HG02938 (cell line): ENCODE data around the gene TMEM150B.

Experiments
- ATAC-seq: cut with Tn5 transposase; IDR thresholded peaks from one replicate; pipeline ENCODE4 v1.9.1; 2021; ENCODE audit warnings: mild to moderate bottlenecking, moderate library complexity; ENCODE audit not compliant: unreplicated experiment

Gene TMEM150B, protein sequence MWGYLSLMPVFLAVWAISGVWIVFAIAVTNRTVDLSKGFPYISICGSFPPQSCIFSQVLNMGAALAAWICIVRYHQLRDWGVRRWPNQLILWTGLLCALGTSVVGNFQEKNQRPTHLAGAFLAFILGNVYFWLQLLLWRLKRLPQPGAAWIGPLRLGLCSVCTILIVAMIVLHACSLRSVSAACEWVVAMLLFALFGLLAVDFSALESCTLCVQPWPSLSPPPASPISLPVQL

DNA sequence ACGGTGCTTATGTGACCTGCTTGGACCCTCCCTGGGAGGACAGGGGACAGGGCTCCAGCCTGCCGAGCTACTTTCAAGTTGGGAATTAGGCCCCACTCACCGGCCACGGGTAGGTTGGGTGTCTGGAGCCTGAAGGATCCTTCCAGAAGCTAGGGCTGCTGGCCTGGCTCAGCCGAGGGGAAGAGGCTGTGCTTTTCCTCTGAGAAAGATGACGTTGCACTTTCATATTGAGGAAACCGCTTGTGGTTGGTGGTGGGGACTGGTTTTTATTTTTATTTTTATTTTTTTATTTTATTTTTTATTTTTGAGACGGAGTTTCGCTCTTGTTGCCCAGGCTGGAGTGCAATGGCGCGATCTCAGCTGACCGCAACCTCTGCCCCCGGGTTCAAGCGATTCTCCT is at the start of gene TMEM150B:
TMEM150B (minus strand) TSS at position 170 of the 400 bp plus-strand sequence. CDS start 4,305 bp downstream, outside the sequence.
- ATAC-seq, result no peak

DNA sequence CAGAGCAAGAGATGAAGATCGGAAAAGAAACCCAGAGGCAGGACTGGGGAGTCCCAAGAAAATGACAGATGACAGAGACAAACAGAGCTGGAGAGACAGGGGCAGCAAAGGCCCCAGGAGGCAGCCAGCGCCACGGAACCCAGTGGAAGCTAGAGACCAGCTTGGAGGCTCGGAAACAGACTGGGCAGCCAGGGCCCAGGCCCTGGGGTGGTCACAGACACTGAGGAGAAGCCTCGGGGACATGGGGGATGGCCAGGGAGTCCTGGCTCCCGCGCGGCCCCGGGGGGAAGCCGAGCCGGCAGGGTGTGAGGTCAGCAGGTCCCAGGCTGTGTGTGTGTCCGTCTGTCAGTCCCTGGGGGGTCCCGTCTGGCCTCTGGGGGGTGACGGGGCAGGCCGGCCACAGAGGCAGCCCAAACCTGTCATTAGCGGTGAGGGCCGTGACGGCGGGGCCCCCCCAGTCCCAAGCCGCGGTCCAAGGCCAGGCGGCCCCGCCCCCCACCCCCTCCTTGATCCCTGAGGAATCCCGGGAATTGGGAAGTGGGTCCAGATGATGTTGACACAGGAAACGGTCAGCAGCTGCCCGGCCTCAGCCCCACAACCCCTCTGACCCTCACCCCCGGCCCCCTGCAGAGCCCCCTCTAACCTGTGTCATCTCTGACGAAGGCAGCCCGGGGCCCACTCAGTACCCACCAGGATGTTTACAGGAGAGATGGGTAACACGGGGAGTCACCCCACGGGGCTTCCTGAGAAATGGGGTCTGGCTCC is 49.0 kb upstream of the TMEM150B start:
- no peak for ATAC-seq

DNA sequence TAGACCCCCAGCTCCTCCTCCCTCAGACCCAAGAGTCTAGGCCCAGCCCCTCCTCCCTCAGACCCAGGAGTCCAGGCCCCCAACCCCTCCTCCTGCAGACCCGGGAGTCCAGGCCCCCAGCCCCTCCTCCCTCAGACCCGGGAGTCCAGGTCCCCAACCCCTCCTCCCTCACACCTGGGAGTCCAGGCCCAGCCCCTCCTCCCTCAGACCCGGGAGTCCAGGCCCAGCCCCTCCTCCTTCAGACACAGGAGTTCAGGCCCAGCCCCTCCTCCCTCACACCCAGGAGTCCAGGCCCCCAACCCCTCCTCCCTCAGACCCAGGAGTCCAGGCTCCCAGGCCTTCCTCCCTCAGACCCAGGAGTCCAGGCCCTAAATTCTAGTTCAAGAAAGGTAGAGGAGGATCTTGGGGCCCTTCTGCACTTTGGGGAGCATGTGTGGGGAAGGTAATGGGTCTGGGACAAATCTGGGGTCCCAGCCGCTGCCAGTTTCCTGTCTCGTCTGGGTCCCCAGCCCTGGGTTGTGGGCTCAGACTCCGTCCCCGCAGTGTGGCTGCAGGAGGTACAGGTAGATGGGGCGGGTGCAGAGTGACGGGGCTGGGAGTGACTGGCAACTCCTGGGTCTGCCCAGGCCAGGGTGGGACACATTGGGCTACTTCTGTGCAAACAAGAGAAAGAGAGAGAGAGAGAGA is 48.3 kb upstream of the TMEM150B start:
- no peak for ATAC-seq

DNA sequence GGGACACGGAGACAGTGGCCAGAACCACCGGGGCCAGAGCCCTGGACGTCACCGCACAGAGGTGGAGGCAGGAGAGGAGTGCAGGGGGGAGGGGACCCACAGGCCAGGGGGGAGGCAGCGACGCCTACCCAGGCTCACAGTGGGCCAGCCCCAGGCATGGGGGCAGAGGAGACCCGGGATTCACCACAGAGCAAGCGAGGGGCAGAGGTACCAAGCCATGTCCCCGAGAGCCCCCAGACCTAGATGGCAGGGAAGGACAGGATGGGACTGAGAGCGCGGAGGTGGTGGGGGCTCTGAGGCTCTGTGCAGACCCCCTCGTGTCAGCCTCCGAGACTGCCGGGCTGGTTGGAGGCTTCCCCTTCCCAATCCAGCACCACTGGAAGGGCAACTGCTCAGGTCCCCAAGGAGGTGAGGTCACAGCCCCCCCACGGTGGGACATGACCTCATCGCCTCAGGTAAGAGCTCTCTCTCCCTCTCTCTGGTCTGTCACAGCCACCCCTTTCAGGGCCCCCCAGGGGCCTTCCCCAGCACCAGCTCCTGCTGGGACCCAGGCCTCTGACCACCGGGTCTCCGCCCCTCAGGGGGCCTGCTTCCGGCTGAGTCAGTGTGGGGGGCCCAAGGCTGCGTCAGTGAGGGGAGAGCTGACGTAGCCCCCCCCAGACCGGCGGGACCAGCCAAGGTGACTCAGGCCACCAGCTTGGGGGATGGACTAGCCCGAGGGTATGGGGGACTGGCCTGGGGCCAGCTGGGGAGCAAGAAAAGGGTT is 47.4 kb upstream of the TMEM150B start:
- no peak for ATAC-seq

DNA sequence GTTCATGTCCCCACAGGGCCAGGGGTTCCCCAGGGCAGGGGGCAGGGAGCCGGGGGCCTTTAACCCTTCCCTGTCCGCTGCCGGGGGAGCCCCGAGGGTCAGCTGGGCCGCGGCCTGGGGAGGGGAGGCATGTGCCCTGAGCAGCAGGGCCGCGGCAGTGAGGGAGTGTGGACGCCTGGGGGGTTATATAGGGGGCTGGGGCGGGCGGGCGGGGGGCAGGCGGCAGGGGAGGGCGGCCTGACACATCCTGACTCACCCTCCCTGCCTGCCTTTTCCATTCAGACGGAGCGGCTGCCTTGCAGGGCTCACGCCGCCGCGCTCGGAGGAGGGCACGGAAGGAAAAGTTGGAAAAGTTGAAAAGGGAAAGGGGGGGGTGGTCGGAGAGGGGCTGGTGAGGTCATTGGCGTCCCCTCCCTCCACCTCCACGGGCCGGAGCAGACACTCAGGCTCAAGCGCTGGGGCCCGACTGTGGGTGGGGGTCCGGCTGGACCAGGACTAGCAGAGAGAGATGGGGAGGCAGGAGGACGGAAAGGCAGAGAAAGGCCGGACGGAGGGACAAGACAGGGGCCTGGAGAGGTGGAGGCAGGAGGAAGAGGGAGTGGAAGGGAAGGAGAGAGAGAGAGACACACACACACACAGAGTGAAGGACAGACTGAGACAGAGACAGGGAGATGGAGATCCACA is 45.3 kb upstream of the TMEM150B start, which contains the start of gene IL11:
IL11 (minus strand) TSS at position 159 of the 684 bp plus-strand sequence; CDS start at position 6, 153 bp downstream.
- no peak for ATAC-seq

DNA sequence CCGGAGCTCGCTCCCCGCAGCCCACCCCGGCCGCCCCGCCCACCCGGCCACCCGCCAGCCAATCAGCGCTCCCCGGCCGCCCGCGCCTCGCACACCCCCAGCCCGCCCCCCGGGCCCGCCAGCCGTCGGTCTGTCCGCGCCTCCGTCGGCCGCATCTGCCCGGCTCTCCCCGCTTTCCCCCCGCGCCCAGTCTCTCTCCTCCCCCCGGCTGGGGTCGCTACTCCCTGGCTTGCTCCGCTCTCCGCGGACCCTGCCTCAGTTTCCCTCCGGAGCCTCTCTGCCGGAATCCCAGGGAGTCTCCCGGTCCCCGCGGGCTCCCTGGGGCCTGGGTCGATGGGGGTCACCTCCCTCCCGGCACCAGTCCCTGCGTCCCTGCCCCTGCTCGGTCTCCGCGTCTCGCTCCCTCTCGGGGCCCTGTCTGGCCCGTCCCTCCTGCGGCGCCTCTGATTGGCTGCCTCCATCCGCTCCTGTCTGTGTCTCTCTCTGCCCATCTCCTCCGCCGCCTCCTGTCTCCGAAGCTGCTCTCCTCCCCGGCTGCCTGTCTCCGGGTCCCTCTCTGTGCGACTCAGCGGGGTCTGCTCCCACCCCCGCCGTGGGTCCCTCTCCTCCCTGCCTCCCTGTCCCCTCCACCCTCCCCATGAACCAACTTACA is 44.6 kb upstream of the TMEM150B start:
- ATAC-seq, result no peak

DNA sequence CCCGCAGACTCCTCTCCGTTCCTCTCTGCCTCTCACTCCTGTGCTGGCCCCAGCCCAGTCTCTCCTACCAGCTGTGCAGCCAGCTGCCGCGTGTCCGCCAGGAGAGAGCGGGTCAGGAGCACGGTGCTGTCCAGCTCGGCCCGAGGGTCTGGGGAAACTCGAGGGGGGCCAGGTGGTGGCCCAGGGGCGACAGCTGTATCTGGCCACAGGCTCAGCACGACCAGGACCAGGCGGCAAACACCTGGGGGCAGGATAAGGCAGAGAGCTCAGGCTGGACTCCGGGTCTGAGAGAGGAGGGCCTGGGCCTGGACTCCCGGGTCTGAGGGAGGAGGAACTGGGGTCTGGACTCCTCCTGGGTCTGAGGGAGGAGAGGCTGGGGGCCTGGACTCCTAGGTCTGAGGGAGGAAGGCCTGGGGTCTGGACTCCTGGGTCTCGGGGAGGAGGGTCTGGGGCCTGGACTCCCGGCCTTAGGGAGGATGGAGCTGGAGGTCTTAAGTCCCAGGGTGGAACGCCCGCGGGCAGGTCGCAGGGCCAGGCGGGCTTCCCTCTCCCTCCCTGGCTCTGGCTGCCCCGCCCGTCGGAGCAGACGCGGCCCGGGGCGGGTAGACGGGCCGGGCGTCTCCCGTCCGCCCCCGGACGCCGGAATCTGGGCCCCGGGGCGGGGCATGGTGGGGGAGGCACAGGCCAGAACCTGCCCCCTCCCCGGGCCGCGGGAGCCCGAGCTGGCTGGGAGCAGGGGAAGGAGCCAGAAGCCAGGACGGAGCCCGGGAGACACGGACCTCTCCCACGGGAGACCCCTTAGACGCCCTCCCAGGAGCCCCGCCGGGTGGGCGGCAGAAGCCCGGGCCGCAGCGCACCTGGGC is 43.8 kb upstream of the TMEM150B start:
- no peak for ATAC-seq

DNA sequence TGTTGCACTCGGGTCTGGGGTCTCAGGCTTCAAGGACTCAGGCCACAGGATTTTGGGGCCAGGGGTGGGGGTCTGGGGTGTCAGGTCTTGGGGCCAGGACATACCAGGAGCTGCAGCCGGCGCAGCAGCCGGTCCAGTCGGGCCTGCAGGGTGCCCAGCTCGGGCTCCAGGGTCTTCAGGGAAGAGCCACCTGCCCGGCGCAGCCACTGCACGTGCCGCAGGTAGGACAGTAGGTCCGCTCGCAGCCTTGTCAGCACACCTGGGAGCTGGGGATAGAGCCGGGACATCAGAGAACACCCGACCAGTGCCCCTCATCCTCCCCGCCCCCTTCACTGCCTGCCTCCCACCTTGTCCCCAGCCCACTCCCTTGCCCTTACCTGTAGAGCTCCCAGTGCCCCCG is 43.0 kb upstream of the TMEM150B start:
- no peak for ATAC-seq

DNA sequence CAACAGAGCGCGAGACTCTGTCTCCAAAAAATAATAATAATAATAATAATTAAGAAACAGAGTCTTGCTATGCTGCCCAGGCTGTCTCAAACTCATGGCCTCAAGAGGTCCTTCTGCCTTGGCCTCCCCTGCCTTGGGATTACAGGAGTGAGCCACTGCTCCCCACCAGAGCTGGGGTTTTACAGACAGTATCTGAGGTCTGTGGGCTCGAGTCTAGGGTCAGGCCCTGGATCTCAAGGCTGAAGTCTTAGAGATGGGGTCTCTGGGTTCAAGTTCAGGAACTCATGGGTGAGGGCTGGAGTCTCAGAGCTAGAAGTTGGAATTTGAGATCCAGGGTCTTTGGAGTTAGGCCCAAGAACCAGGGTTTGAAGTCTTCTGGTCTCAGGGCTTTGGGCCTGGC is 41.6 kb upstream of the TMEM150B start:
- ATAC-seq, result no peak

DNA sequence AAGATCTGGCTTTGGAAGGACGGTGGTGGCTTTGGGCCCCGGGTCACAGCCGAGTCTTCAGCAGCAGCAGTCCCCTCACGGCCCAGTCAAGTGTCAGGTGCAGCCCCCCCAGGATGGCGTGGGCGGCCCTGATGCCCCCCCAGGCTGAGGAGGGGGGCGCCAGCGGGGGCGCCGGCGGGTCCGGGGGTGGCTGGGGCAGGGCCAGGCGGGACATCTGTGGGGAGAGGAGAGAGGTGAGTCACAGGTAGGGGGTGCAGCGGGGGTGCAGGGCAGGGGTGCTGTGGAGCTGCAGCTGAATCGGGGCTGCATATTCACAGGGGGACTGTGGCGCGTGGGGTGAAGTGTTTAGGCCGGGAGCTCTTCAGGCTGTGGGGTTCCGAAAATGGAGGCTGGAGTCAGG is 40.8 kb upstream of the TMEM150B start:
- ATAC-seq, result no peak

DNA sequence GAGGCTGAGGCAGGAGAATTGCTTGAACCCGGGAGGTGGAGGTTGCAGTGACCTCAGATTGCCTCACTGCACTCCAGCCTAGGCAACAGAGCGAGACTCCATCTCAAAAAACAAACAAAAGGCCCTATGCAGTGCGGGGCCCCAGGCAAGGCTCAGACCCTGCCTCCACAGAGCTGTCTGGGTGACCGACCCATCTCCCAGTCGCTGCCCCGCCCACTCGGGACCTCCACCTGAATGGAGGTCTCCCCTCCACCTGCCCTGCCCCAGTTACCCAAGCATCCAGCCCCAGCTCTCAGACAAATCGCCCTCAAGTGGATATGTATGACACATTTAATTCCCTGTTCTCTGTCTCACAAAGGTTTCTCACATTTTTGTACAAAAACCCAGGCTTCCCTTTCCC is 40.1 kb upstream of the TMEM150B start:
- no peak for ATAC-seq

DNA sequence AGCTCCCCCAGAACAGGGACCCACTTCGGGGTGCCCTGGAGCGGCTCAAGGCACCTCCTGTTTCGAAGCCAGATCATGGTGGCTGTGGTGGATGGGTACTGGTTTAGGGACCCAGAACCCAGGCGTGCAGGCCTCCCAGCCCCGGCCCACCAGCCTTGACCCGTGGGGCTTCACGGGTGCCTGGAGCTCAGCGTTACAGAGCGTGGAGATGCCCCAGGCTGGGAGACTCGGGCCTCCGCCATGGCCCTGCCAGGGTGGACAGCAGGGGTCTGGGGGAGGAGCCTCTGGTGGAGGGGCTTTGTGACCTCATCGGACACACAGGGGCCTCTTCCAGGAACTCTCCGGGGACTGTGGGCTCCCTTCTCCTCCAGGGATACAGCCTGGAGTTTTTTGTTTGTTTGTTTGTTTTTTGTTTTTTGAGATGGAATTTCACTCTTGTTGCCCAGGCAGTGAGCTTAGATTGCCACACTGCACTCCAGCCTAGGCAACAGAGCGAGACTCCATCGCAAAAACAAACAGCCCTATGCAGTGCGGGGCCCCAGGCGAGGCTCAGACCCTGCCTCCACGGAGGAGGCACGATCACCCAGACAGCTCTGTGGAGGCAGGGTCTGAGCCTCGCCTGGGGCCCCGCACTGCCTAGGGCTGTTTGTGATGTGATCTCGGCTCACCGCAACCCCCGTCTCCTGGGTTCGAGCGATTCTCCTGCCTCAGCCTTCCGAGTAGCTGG is 38.0 kb upstream of the TMEM150B start, which contains the start of gene GARIN5B:
GARIN5B (minus strand) TSS at position 271 of the 727 bp plus-strand sequence; CDS start at position 77, 194 bp downstream.
- ATAC-seq, result no peak

DNA sequence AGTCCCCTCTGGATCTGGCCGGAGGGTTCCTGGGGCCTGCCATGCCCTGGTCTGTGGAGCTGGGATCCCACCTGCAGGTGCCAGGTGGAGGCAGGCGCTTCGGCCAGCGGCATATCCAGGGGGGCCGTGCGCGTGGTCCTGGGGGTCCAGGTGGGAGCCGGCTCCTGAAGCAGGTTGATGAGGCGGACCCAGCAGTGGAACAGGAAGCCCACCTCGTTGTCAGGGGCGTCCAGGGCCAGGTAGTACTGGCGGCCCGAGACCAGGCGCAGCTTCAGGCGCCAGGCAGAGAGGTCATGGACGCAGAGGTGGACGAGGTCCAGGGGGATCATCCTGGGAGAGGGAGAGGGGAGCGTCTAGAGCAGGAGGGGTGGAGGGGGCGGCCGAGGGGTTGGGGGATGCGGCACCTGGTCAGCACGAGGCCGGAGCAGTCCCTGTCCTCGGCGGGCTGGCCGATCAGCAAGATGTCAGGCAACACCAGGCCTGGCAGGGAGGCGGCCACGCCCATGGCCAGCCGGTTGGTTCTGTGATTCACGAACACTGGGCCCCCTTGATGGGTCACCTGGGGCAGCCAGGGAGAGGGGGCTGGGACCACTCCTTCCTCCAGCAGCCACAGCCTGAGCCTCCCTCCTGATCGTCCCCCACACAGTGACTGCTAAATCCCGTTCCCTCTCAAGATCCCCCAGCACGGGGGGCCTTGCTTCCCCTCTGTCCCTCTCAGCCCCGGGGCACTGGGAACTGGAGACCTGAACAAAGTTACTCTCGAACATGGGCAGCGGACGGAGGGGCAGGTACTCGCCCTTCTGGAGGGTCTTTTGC is 37.2 kb upstream of the TMEM150B start:
- ATAC-seq, result no peak

DNA sequence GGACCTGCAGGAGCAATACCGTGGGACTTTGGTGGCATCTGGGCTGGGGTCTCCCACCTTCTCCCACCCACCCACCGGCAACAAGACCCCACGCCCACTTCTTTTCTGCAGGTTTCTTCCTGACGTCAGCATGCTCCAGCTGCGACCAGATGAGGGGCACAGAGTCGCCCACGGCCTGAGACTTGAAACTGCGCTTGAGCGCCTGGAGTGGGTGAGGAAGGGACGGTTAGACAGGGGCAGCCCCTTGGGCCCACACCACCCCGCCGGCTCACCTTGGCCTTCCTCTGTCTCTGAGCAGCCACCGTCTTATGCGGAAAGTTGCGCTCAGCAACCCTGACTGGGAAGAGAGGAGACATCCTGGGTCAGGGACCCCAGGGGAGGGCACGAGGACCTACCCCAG is 35.8 kb upstream of the TMEM150B start:
- ATAC-seq, result no peak

DNA sequence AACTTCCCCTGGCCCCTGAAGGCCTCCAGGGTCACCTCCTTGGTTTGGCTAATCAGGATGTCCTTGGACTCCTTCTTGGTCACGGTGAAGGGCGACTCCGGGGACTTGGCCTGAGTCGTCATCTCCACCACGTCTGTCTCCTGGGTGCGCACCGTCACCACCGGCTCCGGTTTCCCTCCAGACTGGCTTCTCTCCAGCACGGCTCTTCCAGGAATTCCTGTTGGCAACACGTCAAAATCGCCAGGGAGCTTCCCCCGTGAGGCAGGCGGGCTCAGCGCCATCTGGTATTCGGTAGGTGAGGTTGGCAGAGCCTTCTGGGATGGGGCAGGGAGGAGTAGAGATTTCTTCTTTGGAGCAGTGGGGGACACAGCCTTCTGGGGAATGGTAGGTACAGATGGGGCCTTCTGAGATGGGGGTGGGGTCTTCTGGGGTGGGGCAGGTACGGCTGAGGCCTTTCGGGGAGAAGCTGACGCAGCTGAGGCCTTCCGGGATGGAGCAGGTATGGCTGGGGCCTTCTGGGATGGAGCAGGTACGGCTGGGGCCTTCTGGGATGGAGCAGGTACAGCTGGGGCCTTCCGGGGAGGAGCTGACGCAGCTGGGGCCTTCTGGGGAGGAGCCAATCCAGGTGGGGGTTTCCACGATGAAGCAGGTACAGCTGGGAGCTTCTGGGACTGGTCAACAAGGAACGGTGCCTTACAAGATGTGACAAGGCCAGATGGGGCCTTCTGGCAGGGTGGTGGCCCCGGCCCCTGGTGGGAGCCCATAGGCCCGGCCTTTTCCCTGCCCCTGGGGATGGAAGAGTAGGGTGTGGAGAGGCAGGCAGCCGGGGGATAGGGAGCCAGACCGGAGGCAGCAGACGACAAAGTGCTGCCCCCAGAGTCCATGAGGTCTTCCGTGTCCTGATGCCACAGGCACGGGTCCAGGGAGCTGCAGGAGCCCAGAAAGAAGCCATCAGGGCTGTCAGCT is 34.1 kb upstream of the TMEM150B start:
- ATAC-seq, result no peak

DNA sequence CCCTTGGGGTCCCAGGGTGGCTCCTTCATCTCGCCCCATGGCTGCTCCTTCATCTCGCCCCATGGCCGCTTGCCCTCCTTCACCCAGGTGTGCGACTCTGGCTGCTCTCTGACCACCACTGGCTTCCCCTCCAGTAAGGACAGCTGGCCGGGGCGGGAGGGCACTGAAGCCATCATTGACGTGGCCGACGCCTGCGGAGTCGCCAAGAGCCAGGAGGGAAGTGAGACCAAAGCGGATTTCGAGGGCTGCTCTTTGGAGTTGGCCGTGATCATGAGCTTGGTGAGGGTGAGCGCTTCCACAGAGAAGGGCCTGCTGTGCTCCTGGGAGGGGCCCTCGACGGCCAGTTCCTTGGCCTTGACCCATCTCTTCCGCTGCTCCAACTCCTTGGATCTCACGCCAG is 33.4 kb upstream of the TMEM150B start:
- ATAC-seq, result no peak
